ENCODE data around the gene CPEB3.

The CPEB3 gene

DNA sequence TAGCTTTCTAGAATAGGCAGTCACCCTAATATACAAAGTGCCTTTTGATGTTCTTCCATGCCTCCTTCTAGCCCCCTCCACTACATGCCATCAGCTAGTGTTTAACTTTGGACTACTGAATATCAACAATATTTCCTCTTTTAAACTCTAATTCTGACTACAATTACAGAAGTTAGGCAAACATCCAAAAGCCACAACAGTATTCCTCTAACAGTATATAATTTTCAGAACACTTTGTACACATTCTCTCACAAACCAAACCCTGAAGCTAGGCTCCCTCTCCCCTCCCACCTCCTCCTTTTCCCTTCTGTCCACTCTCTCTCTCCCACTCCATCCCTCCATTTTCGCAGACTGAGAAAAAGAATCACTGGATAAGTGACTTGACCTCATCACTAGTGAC is 59.7 kb downstream of the CPEB3 start:
- Histone ChIP-seq H3K9me3 (ENCODE audit: insufficient read depth, low read length, severe bottlenecking) (no peaks in the 10 kb centered on the region), H3K4me3 (ENCODE audit: low read depth in 1 of 2, low read length in 2 of 2) (no peak overlapping the region), H3K4me2 (ENCODE audit: insufficient read depth, low read length) (no peak overlapping the region), H4K20me1 (ENCODE audit: insufficient read depth, low read length) (no peaks in the 10 kb centered on the region), H2AFZ (ENCODE audit: low read depth, low read length) (no peak overlapping the region), H3K9ac (ENCODE audit: low read depth, low read length) (no peak overlapping the region), H3K27ac (ENCODE audit: low read length) (no peak overlapping the region), H3K36me3 (ENCODE audit: insufficient read depth, low read length) (no peaks in the 10 kb centered on the region), H3K4me1 (ENCODE audit: insufficient read depth, low read length) (no peaks in the 10 kb centered on the region), H3K27me3 (ENCODE audit: insufficient read depth, low read length, poor library complexity) (no peaks in the 10 kb centered on the region), H3K79me2 (ENCODE audit: insufficient read depth, low read length) (no peaks in the 10 kb centered on the region)
- no peak for TF ChIP-seq EZH2 (IDR thresholded peaks at IDR 0.05; ENCODE audit: borderline replicate concordance, low read depth, low read length, severe bottlenecking)
- TF ChIP-seq, protein P1, sequence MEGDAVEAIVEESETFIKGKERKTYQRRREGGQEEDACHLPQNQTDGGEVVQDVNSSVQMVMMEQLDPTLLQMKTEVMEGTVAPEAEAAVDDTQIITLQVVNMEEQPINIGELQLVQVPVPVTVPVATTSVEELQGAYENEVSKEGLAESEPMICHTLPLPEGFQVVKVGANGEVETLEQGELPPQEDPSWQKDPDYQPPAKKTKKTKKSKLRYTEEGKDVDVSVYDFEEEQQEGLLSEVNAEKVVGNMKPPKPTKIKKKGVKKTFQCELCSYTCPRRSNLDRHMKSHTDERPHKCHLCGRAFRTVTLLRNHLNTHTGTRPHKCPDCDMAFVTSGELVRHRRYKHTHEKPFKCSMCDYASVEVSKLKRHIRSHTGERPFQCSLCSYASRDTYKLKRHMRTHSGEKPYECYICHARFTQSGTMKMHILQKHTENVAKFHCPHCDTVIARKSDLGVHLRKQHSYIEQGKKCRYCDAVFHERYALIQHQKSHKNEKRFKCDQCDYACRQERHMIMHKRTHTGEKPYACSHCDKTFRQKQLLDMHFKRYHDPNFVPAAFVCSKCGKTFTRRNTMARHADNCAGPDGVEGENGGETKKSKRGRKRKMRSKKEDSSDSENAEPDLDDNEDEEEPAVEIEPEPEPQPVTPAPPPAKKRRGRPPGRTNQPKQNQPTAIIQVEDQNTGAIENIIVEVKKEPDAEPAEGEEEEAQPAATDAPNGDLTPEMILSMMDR (IDR thresholded peaks at IDR 0.05; ENCODE audit: borderline replicate concordance, extremely low read depth, low read length, poor library complexity, severe bottlenecking): no peak
- ATAC-seq (ENCODE audit: insufficient read depth, low read depth) (no peak), DNase-seq (no peak)

DNA sequence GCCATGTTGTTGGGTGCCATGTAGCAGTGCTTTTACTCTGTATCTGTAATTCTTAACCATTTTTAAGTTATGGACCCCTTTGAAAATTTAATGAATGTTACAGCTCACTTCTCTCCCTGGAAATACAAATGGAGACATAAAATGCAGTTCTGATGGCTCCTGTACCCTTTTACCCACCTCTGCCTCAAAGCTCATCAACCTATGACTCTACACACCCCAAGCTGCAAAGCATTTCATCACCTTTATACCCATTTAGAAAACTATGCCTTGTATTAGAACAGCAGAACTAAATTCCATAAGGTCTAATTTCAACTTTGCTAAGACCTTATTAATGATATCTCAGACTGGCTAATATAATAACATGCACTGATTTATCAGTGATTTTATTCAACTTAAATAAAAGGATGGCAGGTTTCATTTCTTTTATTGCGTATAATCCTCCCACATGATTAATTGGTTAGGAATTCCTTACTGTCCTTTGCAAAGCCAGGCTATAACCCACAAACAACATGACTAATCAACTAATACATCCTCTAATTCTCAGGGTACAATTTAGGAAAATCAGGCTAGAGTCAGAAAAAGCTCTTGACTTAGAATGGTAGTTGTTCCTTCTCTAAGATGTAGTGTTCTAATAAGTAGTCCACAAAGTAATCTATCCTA is 68.1 kb downstream of the CPEB3 start:
- no peak for ATAC-seq (ENCODE audit: insufficient read depth, low read depth)
- Histone ChIP-seq H3K4me1 (ENCODE audit: insufficient read depth, low read length) (no peaks in the 10 kb centered on the region), H2AFZ (ENCODE audit: low read depth, low read length) (no peak overlapping the region), H3K9ac (ENCODE audit: low read depth, low read length) (no peak overlapping the region), H4K20me1 (ENCODE audit: insufficient read depth, low read length) (no peaks in the 10 kb centered on the region), H3K27ac (ENCODE audit: low read length) (no peak overlapping the region), H3K36me3 (ENCODE audit: insufficient read depth, low read length) (no peaks in the 10 kb centered on the region), H3K27me3 (ENCODE audit: insufficient read depth, low read length, poor library complexity) (no peaks in the 10 kb centered on the region), H3K9me3 (ENCODE audit: insufficient read depth, low read length, severe bottlenecking) (no peaks in the 10 kb centered on the region), H3K79me2 (ENCODE audit: insufficient read depth, low read length) (no peaks in the 10 kb centered on the region), H3K4me2 (ENCODE audit: insufficient read depth, low read length) (no peak overlapping the region), H3K4me3 (ENCODE audit: low read depth in 1 of 2, low read length in 2 of 2) (no peak overlapping the region)
- DNase-seq: no peak
- TF ChIP-seq, protein P1 (IDR thresholded peaks at IDR 0.05; ENCODE audit: borderline replicate concordance, extremely low read depth, low read length, poor library complexity, severe bottlenecking): no peak
- no peak for TF ChIP-seq EZH2 (IDR thresholded peaks at IDR 0.05; ENCODE audit: borderline replicate concordance, low read depth, low read length, severe bottlenecking)

DNA sequence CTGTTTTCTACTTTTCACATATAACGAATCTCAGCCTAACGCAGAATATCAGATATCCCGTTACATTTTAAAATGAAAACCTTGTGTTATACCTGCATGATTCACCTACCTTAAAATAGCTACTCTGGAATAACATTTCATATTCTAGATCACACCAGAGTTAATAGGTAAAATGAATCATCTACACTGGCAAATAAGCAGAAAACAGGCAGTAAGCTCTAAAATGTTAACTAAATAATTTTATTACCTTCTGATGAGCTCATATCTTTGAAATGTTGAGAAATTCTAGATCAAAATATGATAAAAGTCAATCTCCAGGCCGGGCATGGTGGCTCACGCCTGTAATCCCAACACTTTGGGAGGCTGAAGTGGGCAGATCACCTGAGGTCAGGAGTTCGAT is 71.3 kb downstream of the CPEB3 start:
- H3K79me2 ChIP-seq (ENCODE audit: insufficient read depth, low read length): no peaks in the 10 kb centered on the region
- no peaks in the 10 kb centered on the region for H4K20me1 ChIP-seq (ENCODE audit: insufficient read depth, low read length)
- ATAC-seq (ENCODE audit: insufficient read depth, low read depth) (no peak), DNase-seq (no peak)
- H3K4me1 ChIP-seq (ENCODE audit: insufficient read depth, low read length): no peaks in the 10 kb centered on the region
- H3K4me2 ChIP-seq (ENCODE audit: insufficient read depth, low read length): no peak overlapping the region
- H2AFZ ChIP-seq (ENCODE audit: low read depth, low read length): no peak overlapping the region
- no peaks in the 10 kb centered on the region for H3K36me3 ChIP-seq (ENCODE audit: insufficient read depth, low read length)
- no peak overlapping the region for H3K4me3 ChIP-seq (ENCODE audit: low read depth in 1 of 2, low read length in 2 of 2)
- no peaks in the 10 kb centered on the region for H3K9me3 ChIP-seq (ENCODE audit: insufficient read depth, low read length, severe bottlenecking)
- no peak overlapping the region for H3K9ac ChIP-seq (ENCODE audit: low read depth, low read length)
- no peak overlapping the region for H3K27ac ChIP-seq (ENCODE audit: low read length)
- no peaks in the 10 kb centered on the region for H3K27me3 ChIP-seq (ENCODE audit: insufficient read depth, low read length, poor library complexity)
- TF ChIP-seq EZH2 (IDR thresholded peaks at IDR 0.05; ENCODE audit: borderline replicate concordance, low read depth, low read length, severe bottlenecking): no peak
- TF ChIP-seq, protein P1 (IDR thresholded peaks at IDR 0.05; ENCODE audit: borderline replicate concordance, extremely low read depth, low read length, poor library complexity, severe bottlenecking): no peak
